Naive thymus-derived CD8-positive, alpha-beta T cell (primary cell): ENCODE results near the gene QKI. TPM values are rescaled to one million over a fixed set of nuclear protein-coding genes. Genes with fewer than 3 reads are reported as not detected.
"Not testable (repeated sequence)": the region's sequence is repeated elsewhere in the genome, so short reads cannot be mapped to it uniquely, and the experiment has no call there.

Experiments used
- ATAC-seq, 2 donors: fragments of 150-1000 bp; cut with Tn5 transposase in 1 of 2; sonication (Bioruptor Pico), chemical (Tn5 transposase) in 1 of 2; 1 replicate in 1 of 2; 2 replicates in 1 of 2; pipeline ENCODE4 v1.10.0; 2021; ENCODE audit warnings: mild to moderate bottlenecking in 2 of 2, moderate library complexity in 2 of 2
- POLR2A ChIA-PET: fragments of 350-600 bp; sonication (Branson Sonifier 250); formaldehyde crosslinking; loops from one replicate; lab custom pipeline; 2021; ENCODE audit warnings: antibody characterized with exemption; lab: Charles Lee
- DNase-seq, 10 donors: peaks; one replicate each; pipeline versions ENCODE4 v3.0.0 to v3.0.0-alpha.2; 2020 to 2022
- H3K27ac Mint-ChIP-seq, 10 donors: one replicate each; pipeline ENCODE4 v1.8.0; 2020 to 2022; ENCODE audit warnings: mild to moderate bottlenecking in 10 of 10, mixed read lengths in 10 of 10, moderate library complexity in 4 of 10, inconsistent platforms in 1 of 10
- H3K27me3 Mint-ChIP-seq, 5 donors: one replicate each; pipeline ENCODE4 v1.8.0; 2021 to 2022; ENCODE audit warnings: mixed read lengths in 5 of 5
- H3K36me3 Mint-ChIP-seq, 3 donors: one replicate each; pipeline ENCODE4 v1.8.0; 2020 to 2022; ENCODE audit warnings: mixed read lengths in 3 of 3, mild to moderate bottlenecking in 2 of 3, inconsistent platforms in 1 of 3
- H3K4me1 Mint-ChIP-seq, 4 donors: one replicate each; pipeline ENCODE4 v1.8.0; 2021 to 2022; ENCODE audit warnings: mixed read lengths in 4 of 4
- H3K4me3 Mint-ChIP-seq, 10 donors: one replicate each; pipeline ENCODE4 v1.8.0; 2020 to 2022; ENCODE audit warnings: mild to moderate bottlenecking in 10 of 10, mixed read lengths in 10 of 10, moderate library complexity in 6 of 10, inconsistent platforms in 1 of 10
- H3K9me3 Mint-ChIP-seq, 9 donors: one replicate each; pipeline ENCODE4 v1.8.0; 2020 to 2022; ENCODE audit warnings: mixed read lengths in 9 of 9, mild to moderate bottlenecking in 3 of 9, inconsistent platforms in 1 of 9, moderate library complexity in 1 of 9
- polyA plus RNA-seq, 3 donors: library from polyadenylated mRNA; unstranded; fragments of 300-500 nt; fragmentation: Illumina TruSeq; gene quantifications; one replicate each; pipeline ENCODE4 v1.2.3, GENCODE V29; 2021
- total RNA-seq, 8 experiments: library from RNA in 2 of 8; stranded (reverse) in 2 of 8; gene quantifications; one replicate each; pipeline ENCODE4 v1.2.3 and lab custom pipeline; 2021 to 2026

Gene QKI
- total and polyA plus RNA-seq, 5 experiments from 2014 or later, result 8.8 to 65.7 (median 36.0) TPM

- no peak for ATAC-seq
- no peak for DNase-seq
- Mint-ChIP-seq H3K4me1 (peaks cover 27 to 64% (median 43%) of the 10 kb centered on the region in 4 donors), H3K4me3 (peak overlapping the region in 6 of 10 donors; percentile 19 to 50 (median 38)), H3K27me3 (no peaks in the 10 kb centered on the region), H3K9me3 (no peaks in the 10 kb centered on the region), H3K27ac (peak overlapping the region in 4 of 10 donors; percentile 32 to 79 (median 44)), H3K36me3 (no peaks in the 10 kb centered on the region)
- POLR2A ChIA-PET, result no interaction called here
Measured at GRCh38 chr6:163419413-163420288, 5.1 kb downstream of the QKI start.

DNA sequence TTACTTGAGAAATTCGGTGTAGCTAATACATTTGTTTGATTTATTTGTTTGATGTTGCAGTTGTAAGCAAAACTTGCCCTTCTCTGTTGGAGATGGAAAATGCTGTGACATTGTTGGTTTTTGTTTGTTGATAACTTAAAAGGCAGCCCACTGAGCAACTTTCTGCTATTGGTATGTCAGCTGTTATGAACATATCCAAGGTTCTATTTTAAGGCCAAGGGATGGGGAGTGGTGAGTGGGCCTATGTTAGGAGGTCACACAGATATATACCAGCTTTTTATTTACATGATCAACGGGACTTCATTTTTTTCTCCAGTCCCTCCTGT, 5.7 kb downstream of the QKI start:
- H3K4me1 Mint-ChIP-seq, result peaks cover 32 to 66% (median 48%) of the 10 kb centered on the region in 4 donors

GRCh38 chr6:163422550-163422949, 8.0 kb downstream of the QKI start:
- no peak overlapping the region for H3K27ac Mint-ChIP-seq
- H3K4me1 Mint-ChIP-seq, result peaks cover 31 to 62% (median 46%) of the 10 kb centered on the region in 4 donors
- H3K27me3 Mint-ChIP-seq, result no peaks in the 10 kb centered on the region
- no peak overlapping the region for H3K4me3 Mint-ChIP-seq
- no peaks in the 10 kb centered on the region for H3K36me3 Mint-ChIP-seq
- no peaks in the 10 kb centered on the region for H3K9me3 Mint-ChIP-seq
- POLR2A ChIA-PET, result no interaction called here
- ATAC-seq (no peak), DNase-seq (no peak)

More for the DNA sequence above, 5.7 kb downstream of the QKI start:
- Mint-ChIP-seq H3K36me3 (no peaks in the 10 kb centered on the region), H3K27ac (peak overlapping the region in 3 of 10 donors; percentile 32 to 79 (median 33)), H3K4me3 (peak overlapping the region in 5 of 10 donors; percentile 9 to 50 (median 19)), H3K9me3 (no peaks in the 10 kb centered on the region), H3K27me3 (no peaks in the 10 kb centered on the region)
- POLR2A ChIA-PET, result no interaction called here
- DNase-seq (no peak), ATAC-seq (no peak)

DNA sequence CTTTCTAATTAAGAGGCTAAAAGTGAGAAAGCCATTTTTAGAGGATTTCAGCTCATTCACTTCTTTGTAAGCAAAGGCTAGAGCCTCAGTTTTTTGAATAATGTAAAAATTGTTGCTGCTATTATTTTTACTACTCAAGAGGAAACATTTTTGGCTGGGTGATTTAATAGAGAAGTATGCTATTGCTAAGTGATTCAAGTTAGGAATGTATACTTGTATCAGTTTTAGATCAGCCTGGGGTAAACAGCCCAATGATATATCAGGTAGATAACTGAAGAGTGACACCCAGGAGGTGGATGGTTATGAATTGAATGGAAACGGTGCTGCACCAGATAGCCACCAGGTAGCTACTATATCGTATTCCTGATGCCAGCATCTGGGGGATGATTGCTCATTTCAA, 9.2 kb downstream of the QKI start:
- POLR2A ChIA-PET, result no interaction called here
- DNase-seq (no peak), ATAC-seq (no peak)
- peaks cover 28 to 61% (median 39%) of the 10 kb centered on the region in 4 donors for H3K4me1 Mint-ChIP-seq
- H3K36me3 Mint-ChIP-seq, result no peaks in the 10 kb centered on the region
- H3K4me3 Mint-ChIP-seq, result no peak overlapping the region
- H3K27me3 Mint-ChIP-seq, result no peaks in the 10 kb centered on the region
- peak overlapping the region in 1 of 10 donors; percentile 11 for H3K27ac Mint-ChIP-seq
- no peaks in the 10 kb centered on the region for H3K9me3 Mint-ChIP-seq

DNA sequence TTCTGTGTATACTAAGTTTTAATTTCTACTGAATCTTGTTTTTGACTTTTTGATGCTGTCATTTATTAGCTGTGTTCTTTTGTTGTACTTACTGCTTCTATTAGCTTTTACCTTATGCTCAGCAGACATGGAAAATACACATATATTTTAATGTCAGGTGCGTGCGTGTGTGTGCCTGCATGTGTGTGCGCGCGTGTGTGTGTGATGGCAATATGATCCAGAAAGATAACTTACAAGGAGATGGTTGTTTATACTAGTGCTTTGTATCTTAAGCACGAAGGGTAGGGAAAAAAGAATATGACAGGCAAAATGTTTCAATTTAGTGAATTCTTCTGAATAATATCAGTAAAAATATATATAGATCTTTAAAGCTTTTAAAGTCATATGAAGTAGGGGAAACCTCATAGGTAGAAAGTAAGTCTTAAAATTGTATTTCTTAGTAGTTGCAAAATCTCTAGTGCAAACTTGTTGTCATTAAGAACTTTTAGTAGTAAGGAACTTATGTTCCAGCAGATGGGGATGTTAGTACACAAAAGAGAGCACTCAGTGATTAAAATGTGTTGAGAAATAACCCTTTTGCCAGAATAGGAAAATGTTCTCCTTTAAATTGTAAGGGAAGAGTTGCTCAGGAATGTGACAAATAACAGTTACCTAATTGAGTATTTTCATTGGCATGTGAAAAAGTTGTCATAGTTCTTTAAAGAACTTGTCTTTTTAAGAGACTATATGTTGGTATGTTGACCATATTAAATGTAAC, 13.2 kb downstream of the QKI start:
- peaks cover 26 to 58% (median 38%) of the 10 kb centered on the region in 4 donors for H3K4me1 Mint-ChIP-seq
- H3K4me3 Mint-ChIP-seq, result no peak overlapping the region
- POLR2A ChIA-PET, result no interaction called here
- no peaks in the 10 kb centered on the region for H3K36me3 Mint-ChIP-seq
- H3K27me3 Mint-ChIP-seq, result no peaks in the 10 kb centered on the region
- peak in 3 of 10 donors; percentile 16 to 33 (median 21) for DNase-seq
- peak overlapping the region in 1 of 10 donors; percentile 52 for H3K27ac Mint-ChIP-seq
- H3K9me3 Mint-ChIP-seq, result no peaks in the 10 kb centered on the region
- no peak for ATAC-seq

DNA sequence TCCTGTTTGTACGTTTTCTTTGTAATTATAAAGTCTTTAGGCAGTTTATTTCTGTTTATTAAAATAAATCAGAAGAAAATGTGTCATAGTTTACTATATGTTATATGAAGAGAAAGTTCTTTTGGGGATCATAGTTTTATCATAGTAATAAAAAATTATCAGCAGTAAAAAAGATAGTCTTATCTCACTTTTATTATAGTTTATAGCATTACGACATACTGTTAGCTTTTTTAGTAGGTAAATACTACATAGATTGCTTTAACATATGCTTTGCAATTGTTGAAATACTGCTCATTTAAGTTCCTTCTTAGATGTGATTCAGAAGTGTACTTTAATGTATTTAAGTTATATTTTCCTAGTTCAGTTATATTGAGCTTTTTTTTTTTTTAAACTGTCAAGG, 13.9 kb downstream of the QKI start:
- Mint-ChIP-seq H3K36me3 (no peaks in the 10 kb centered on the region), H3K4me1 (peaks cover 27 to 62% (median 40%) of the 10 kb centered on the region in 4 donors), H3K27me3 (no peaks in the 10 kb centered on the region), H3K27ac (no peak overlapping the region), H3K4me3 (peak overlapping the region in 1 of 10 donors; percentile 15), H3K9me3 (no peaks in the 10 kb centered on the region)
- POLR2A ChIA-PET, result no interaction called here
- DNase-seq (no peak), ATAC-seq (no peak)

DNA sequence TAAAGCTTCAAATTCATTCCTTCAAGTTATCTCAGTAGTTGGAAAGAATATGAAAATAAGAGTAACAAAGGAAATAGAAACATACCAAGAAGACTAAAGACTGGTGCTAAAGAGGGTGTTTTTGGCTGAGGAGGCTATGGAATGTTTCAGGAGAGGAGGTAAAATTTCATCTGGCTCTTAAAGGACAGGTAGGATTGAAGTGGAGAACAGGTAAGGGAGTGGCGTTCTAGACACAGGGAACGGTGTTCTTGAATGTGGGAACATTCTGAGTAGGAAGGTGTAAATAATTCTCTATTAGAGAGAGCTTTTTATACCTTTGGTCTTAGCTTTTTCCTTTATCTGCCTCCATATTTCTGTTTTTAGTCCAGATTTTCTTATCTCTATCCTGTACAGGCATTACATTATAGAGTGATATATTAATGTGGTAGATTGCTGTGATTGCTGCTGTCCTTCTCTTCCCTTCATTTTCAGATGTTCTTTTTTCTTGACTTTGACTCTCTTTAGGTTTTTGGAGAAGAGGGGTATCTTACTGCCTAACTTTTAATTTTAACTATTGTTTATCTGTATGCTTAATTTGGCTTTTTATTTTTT, 15.4 kb downstream of the QKI start:
- Mint-ChIP-seq H3K27me3 (no peaks in the 10 kb centered on the region), H3K27ac (no peak overlapping the region), H3K9me3 (no peaks in the 10 kb centered on the region), H3K4me3 (no peak overlapping the region), H3K36me3 (no peaks in the 10 kb centered on the region), H3K4me1 (peaks cover 25 to 59% (median 40%) of the 10 kb centered on the region in 4 donors)
- ATAC-seq (no peak), DNase-seq (no peak)
- POLR2A ChIA-PET, result no interaction called here

DNA sequence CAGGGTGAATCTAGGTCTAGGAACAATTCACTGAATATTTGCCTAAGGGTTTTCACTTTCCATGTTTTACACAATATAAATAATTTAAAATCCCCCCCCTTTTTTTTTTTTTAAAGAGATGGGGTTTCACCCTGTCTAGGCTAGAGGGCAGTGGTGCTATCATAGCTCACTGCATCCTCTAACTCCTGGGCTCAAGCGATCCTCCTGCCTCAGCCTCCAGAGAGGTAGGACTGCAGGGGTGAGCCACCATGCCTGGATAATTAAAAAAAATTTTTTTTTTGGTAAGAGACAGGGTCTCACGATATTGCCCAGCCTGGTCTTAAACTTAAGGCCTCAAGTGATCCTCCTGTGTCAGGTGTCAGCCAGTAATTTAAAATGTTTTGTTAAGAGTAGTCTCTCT, 17.8 kb downstream of the QKI start:
- ATAC-seq (no peak), DNase-seq (no peak)
- Mint-ChIP-seq H3K36me3 (no peaks in the 10 kb centered on the region), H3K4me1 (peaks cover 20 to 69% (median 43%) of the 10 kb centered on the region in 4 donors), H3K4me3 (no peak overlapping the region), H3K27me3 (no peaks in the 10 kb centered on the region), H3K9me3 (no peaks in the 10 kb centered on the region), H3K27ac (no peak overlapping the region)
- POLR2A ChIA-PET, result no interaction called here

- Mint-ChIP-seq H3K4me1 (peaks cover 23 to 73% (median 51%) of the 10 kb centered on the region in 4 donors), H3K27ac (peak overlapping the region in 1 of 10 donors; percentile 9)
- H3K4me3 Mint-ChIP-seq, DNase-seq, POLR2A ChIA-PET, H3K36me3 Mint-ChIP-seq, H3K27me3 Mint-ChIP-seq, H3K9me3 Mint-ChIP-seq, ATAC-seq: not testable (repeated sequence)
Measured at GRCh38 chr6:163433486-163433885, 19.0 kb downstream of the QKI start.

DNA sequence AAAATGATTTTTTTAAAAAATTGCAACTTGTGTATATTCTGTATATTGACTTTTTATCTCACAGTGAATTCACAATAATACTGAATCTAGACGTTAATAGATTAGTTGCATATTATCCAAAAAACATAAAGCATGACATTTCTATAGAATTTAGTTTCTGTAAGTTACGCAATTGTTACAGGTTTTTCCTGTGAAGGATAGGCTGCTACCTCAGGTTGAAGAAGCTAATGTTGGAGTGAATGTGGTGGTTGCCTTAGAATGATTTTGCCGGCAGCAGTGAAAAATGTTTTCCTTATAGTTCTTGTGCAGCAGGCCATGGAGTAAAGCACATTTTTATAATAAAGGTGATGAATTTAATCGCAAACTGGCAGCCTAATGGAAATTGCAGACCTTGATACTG, 20.5 kb downstream of the QKI start:
- H3K27me3 Mint-ChIP-seq, result no peaks in the 10 kb centered on the region
- H3K4me3 Mint-ChIP-seq, result no peak overlapping the region
- peaks cover 0 to 3% (median 0%) of the 10 kb centered on the region in 3 donors for H3K36me3 Mint-ChIP-seq
- no peaks in the 10 kb centered on the region for H3K9me3 Mint-ChIP-seq
- POLR2A ChIA-PET, result no interaction called here
- no peak overlapping the region for H3K27ac Mint-ChIP-seq
- DNase-seq (no peak), ATAC-seq (no peak)
- peaks cover 25 to 72% (median 52%) of the 10 kb centered on the region in 4 donors for H3K4me1 Mint-ChIP-seq

- Mint-ChIP-seq H3K36me3 (peaks cover 0 to 3% (median 0%) of the 10 kb centered on the region in 3 donors), H3K4me1 (peaks cover 29 to 75% (median 54%) of the 10 kb centered on the region in 4 donors), H3K27ac (no peak overlapping the region), H3K27me3 (no peaks in the 10 kb centered on the region), H3K9me3 (no peaks in the 10 kb centered on the region), H3K4me3 (no peak overlapping the region)
- POLR2A ChIA-PET, result no interaction called here
- ATAC-seq, result no peak
- no peak for DNase-seq
Measured at GRCh38 chr6:163436843-163437242, 22.3 kb downstream of the QKI start.

- Mint-ChIP-seq H3K4me1 (peaks cover 33 to 76% (median 58%) of the 10 kb centered on the region in 4 donors), H3K36me3 (peaks cover 0 to 3% (median 0%) of the 10 kb centered on the region in 3 donors), H3K27me3 (no peaks in the 10 kb centered on the region), H3K4me3 (peak overlapping the region in 2 of 10 donors; percentile 19 to 38), H3K9me3 (no peaks in the 10 kb centered on the region), H3K27ac (peak overlapping the region in 1 of 10 donors; percentile 14)
- POLR2A ChIA-PET, result no interaction called here
- ATAC-seq (no peak), DNase-seq (no peak)
Measured at GRCh38 chr6:163437466-163437865, 22.9 kb downstream of the QKI start.
